GM12864 (cell line): Measurements from ENCODE around the gene LRRC52.
"Not testable (repeated sequence)": the region's sequence is repeated elsewhere in the genome, so short reads cannot be mapped to it uniquely, and the experiment has no call there.

Experiments used
- DNase-seq: peaks from one replicate; pipeline ENCODE4 v3.0.0-alpha.2; 2011; ENCODE audit warnings: low read depth
- H3K4me3 ChIP-seq: 2 replicates; pipeline ENCODE4 v1.5.1; 2011; ENCODE audit warnings: mild to moderate bottlenecking, low read depth, low read length, control low read depth
- TF ChIP-seq, protein P1 (sequence below): IDR thresholded peaks from 2 replicates; pipeline ENCODE4 v1.5.1; 2011; ENCODE audit warnings: low read depth, mild to moderate bottlenecking, moderate library complexity, low read length, control low read depth, inconsistent platforms; ENCODE audit errors: missing control alignments

Gene LRRC52

DNA sequence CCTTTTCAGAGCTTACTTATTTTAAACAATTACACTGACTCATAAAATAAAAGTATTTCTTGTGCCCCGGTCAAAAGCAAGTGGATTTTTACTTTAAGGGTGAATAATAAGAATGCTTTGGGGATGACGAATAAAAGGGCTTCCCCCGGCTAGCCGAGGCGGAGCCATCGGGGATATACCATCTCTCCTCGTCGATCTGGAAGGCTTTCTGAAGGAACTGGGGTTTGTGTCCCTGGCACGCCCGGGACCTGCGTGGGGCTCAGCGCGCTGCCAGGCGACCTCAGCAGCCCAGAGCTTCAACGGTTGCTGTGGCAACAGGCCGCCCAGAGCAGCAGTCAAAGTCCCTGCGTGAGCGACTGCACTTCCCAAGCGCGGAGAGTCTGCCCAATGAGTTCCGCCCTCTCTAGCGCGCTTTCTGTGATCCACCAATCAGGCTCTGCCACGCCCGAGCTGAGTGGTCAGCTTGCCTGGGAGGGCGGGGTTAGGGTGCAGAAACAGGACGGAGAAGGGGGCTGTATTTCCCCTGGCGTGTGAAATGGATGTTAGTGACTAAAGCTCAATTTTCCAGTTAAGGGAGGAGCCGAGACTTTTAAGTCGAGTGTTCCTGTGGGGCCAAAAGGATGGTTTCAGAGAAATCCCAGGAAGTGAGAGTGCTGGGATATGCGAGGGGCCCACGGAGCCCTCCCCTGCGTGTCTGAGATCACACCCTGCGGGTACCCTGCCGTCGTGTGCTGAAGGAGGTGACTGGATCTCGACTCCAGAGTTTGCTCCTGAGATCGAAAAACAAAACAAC lies 54.3 kb downstream of the LRRC52 start:
- H3K4me3 ChIP-seq, result peak overlapping the region; percentile 60
- TF ChIP-seq, protein P1, sequence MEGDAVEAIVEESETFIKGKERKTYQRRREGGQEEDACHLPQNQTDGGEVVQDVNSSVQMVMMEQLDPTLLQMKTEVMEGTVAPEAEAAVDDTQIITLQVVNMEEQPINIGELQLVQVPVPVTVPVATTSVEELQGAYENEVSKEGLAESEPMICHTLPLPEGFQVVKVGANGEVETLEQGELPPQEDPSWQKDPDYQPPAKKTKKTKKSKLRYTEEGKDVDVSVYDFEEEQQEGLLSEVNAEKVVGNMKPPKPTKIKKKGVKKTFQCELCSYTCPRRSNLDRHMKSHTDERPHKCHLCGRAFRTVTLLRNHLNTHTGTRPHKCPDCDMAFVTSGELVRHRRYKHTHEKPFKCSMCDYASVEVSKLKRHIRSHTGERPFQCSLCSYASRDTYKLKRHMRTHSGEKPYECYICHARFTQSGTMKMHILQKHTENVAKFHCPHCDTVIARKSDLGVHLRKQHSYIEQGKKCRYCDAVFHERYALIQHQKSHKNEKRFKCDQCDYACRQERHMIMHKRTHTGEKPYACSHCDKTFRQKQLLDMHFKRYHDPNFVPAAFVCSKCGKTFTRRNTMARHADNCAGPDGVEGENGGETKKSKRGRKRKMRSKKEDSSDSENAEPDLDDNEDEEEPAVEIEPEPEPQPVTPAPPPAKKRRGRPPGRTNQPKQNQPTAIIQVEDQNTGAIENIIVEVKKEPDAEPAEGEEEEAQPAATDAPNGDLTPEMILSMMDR, result no peak
- DNase-seq, result peak; percentile 93

DNA sequence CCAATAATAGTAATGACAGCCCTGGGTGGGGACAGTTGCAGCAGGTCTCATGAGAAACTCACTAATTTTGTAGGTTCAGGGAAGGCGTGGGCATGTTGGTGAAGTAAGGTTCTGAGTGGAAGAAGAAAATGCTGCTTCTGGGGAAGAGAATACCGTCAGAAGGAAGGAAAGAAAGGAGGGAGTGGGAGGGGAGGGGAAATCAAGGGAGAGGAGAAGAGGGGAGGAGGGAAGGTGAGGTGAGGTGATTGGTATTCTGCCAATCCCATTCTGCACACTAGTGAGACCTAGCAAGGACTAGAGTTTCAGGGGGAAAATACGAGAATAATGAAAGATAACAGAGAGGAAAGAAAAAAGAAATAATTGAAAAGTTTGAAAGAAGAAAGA lies 54.9 kb downstream of the LRRC52 start:
- peak overlapping the region; percentile 60 for H3K4me3 ChIP-seq
- TF ChIP-seq, protein P1, result no peak
- no peak for DNase-seq

DNA sequence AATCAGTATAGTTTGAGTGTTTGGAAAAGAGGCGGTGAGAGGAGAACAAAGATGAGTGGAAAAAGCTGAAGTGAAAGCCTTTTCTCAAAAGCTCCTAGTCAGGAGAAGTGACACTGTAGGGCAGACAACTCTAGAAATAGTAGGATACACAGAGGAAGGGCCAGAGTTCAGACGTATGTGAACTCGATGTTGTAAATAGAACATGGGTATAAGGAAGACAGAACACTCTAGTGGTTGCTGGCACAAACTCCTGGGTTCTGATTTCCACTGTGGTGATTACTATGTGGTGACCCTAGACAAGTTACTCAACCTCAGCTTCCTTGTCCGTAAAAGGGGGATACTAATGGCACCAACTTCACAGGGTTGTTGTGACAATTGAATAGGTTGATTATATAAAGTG lies 57.0 kb downstream of the LRRC52 start:
- H3K4me3 ChIP-seq, result no peak overlapping the region
- TF ChIP-seq, protein P1, result no peak
- no peak for DNase-seq

- H3K4me3 ChIP-seq, result no peak overlapping the region
- TF ChIP-seq, protein P1, result no peak
- no peak for DNase-seq
Measured at GRCh38 chr1:165603810-165604209, 60.0 kb downstream of the LRRC52 start.

- no peak overlapping the region for H3K4me3 ChIP-seq
- DNase-seq, result no peak
- TF ChIP-seq, protein P1, result no peak
Measured at GRCh38 chr1:165605246-165605645, 61.4 kb downstream of the LRRC52 start.

DNA sequence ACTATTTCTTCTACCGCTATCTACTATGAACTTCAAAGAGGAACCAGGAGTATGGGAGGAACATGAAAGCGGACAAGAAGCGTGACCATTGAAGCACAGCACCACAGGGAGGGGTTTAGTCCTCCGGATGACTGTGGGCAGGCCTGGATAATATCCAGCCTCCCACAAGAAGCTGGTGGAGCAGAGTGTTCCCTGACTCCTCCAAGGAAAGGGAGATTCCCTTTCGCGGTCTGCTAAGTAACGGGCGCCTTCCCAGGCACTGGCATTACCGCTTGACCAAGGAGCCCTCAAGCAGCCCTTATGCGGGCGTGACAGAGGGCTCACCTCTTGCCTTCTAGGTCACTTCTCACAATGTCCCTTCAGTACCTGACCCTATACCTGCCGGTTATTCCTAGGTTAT lies 62.9 kb downstream of the LRRC52 start:
- not testable (repeated sequence) for DNase-seq, H3K4me3 ChIP-seq

GRCh38 chr1:165610866-165611265 lies 67.1 kb downstream of the LRRC52 start:
- DNase-seq, result no peak
- TF ChIP-seq, protein P1, result no peak
- no peak overlapping the region for H3K4me3 ChIP-seq
